Measurements from ENCODE around the gene GRM4.

GRM4 gene

GRCh38 chr6:34113532-34113931, 32.4 kb downstream of the GRM4 start:
- Mint-ChIP-seq H3K4me1 (ENCODE audit: low read depth) (no peaks in the 10 kb centered on the region), H3K36me3 (ENCODE audit: low read depth) (no peaks in the 10 kb centered on the region), H3K27me3 (peaks cover 26% of the 10 kb centered on the region), H3K9me3 (no peaks in the 10 kb centered on the region), H3K27ac (no peak overlapping the region), H3K4me3 (no peak overlapping the region)

DNA sequence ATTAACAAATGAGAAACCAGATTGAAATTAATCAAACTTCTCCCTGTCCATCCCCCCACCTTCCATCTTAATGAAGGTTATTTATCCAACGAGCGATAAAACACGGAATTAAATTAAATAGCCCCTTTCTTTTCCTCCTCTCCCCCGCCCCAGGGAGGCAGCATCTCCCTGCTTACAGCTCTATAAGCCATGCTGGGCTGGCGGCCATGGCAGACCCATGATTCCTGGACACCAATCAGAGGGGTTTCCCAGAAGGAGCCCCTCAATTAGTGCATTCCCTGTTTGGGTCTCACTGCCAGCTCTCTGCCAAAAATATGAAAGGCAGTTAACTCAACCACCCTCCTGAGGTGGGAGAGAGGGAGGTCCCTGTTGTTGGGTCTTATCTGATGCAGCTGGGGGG, 33.8 kb downstream of the GRM4 start:
- no peaks in the 10 kb centered on the region for H3K36me3 Mint-ChIP-seq (ENCODE audit: low read depth)
- H3K9me3 Mint-ChIP-seq = no peaks in the 10 kb centered on the region
- peaks cover 26% of the 10 kb centered on the region for H3K27me3 Mint-ChIP-seq
- no peak overlapping the region for H3K27ac Mint-ChIP-seq
- no peak overlapping the region for H3K4me3 Mint-ChIP-seq
- no peaks in the 10 kb centered on the region for H3K4me1 Mint-ChIP-seq (ENCODE audit: low read depth)

DNA sequence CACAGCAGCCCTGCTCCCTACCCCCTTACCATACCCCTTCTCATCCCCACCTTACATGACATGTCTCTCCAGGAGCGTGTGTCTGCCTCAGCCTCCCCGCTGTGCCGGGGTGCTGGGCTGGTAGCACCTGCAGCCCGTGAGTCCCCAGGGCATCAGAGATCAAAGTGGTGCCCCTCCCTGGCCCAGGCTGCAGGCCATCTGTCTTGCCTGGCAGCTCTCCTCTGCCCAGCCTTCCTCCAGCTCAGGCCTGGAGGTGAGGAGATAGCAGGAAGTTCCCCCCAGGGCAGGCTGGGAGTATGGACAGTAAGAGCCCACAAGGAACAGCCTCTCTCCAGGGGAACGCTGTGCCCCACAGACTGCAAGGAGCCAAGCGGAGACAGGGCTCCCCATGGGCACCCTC, 35.3 kb downstream of the GRM4 start:
- Mint-ChIP-seq H3K27me3 (peaks cover 26% of the 10 kb centered on the region), H3K4me1 (ENCODE audit: low read depth) (no peaks in the 10 kb centered on the region), H3K9me3 (no peaks in the 10 kb centered on the region), H3K36me3 (ENCODE audit: low read depth) (no peaks in the 10 kb centered on the region), H3K4me3 (no peak overlapping the region), H3K27ac (no peak overlapping the region)

DNA sequence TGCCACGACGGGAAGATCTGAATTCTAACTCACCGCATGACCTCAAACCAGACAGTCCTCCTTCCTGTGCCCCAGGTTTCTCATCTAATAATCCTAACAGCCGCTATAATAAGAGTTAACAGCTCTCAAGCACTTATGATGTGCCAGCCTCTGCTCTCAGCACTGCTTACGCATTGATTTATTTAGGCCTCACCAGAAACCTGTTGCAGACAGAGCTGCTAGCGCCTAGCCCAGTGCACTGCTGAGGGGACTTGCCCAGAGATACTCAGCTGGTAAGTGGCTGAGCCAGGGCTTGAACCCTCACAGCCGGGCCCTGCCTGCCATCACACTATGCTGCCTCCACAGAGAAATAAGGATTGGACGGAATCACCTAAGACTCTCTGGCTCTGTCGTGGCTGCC, 37.7 kb downstream of the GRM4 start:
- Mint-ChIP-seq H3K27ac (no peak overlapping the region), H3K27me3 (peaks cover 13% of the 10 kb centered on the region), H3K9me3 (no peaks in the 10 kb centered on the region), H3K4me1 (ENCODE audit: low read depth) (no peaks in the 10 kb centered on the region), H3K36me3 (ENCODE audit: low read depth) (no peaks in the 10 kb centered on the region), H3K4me3 (no peak overlapping the region)

DNA sequence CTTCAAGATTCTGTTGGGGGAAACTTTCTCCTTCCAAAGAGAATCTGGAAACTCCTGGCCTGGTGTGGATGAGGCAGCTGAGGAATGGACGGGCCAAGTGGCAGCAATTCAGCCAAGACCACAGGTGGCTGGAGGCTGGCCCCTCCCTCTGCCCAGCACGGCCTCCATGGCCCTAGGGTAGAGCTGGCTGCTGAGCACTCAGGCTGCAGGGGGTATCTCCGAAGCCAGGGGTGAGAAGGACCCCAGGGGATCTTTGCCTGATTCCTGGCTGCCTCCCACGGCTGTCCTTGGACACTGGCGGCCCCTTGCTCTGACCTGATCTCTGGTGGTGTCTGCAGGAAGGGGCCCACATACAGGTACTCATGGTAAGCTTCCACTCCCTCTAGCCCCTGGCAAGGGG, 39.0 kb downstream of the GRM4 start:
- H3K4me1 Mint-ChIP-seq (ENCODE audit: low read depth) = no peaks in the 10 kb centered on the region
- H3K9me3 Mint-ChIP-seq = no peaks in the 10 kb centered on the region
- H3K4me3 Mint-ChIP-seq = no peak overlapping the region
- H3K27ac Mint-ChIP-seq = no peak overlapping the region
- no peaks in the 10 kb centered on the region for H3K36me3 Mint-ChIP-seq (ENCODE audit: low read depth)
- H3K27me3 Mint-ChIP-seq = peaks cover 5% of the 10 kb centered on the region

DNA sequence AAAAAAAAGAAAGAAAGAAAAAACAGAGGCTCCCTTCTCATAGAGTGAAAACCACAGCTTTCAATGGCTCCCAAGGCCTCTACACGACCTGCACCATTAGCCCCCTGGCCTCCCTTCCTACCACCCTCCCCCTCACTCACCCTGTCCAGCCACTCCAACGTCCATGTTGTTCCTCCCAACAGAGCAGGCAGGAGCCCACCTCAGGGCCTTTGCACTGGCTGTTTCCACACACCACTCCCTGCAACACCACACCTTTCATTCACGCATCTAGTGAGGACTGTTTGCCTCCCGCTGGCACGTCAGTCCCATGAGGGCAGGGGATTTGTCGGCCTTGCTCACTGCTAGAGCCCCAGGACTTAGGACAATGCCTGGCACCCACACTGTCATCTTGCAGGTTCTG, 39.5 kb downstream of the GRM4 start:
- no peaks in the 10 kb centered on the region for H3K9me3 Mint-ChIP-seq
- no peaks in the 10 kb centered on the region for H3K4me1 Mint-ChIP-seq (ENCODE audit: low read depth)
- H3K27me3 Mint-ChIP-seq = peaks cover 5% of the 10 kb centered on the region
- H3K4me3 Mint-ChIP-seq = no peak overlapping the region
- no peak overlapping the region for H3K27ac Mint-ChIP-seq
- H3K36me3 Mint-ChIP-seq (ENCODE audit: low read depth) = no peaks in the 10 kb centered on the region

DNA sequence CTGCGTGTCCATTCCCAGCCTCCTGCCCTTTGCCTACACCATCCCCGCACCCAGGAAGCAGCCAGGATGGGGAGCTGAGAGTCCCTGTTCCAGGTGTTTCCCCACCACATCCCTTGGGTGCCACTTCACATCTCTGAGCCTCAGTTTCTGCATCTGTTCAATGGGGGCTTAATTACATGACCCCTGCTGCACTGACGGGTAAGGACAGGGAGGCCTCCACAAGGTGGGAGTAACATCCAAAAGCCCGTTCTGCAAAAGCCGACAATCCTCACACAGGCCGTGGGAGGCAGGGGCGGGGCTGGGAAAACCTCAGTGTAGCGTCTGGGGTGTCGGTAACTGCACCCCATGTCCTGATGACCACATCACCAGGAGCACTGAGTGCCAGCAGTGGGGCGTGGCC, 41.3 kb downstream of the GRM4 start:
- Mint-ChIP-seq H3K9me3 (no peaks in the 10 kb centered on the region), H3K27ac (no peak overlapping the region), H3K4me3 (no peak overlapping the region), H3K4me1 (ENCODE audit: low read depth) (no peaks in the 10 kb centered on the region), H3K27me3 (no peaks in the 10 kb centered on the region), H3K36me3 (ENCODE audit: low read depth) (no peaks in the 10 kb centered on the region)

DNA sequence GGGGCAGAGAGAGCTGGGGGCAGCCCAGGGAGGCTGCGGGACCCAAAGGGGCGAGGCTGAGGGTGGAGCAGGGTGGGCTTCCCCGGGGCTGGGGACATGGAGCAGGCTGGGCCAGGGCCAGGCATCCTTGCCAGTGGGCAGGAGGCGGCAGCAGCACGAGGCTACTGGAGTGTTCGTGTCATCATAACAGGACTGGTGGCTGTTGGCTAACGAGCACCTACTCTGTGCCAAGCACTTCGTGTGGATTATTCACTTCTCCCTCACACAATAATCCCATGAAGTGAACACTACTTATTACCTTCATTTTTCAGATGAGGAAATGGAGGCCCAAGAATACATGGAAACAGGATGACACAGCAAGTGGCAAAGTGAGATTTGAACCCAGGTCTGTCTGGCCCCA, 41.7 kb downstream of the GRM4 start:
- H3K36me3 Mint-ChIP-seq (ENCODE audit: low read depth) = no peaks in the 10 kb centered on the region

GRCh38 chr6:34103321-34103720, 42.6 kb downstream of the GRM4 start:
- H3K4me3 Mint-ChIP-seq = no peak overlapping the region
- H3K27me3 Mint-ChIP-seq = no peaks in the 10 kb centered on the region
- H3K36me3 Mint-ChIP-seq (ENCODE audit: low read depth) = no peaks in the 10 kb centered on the region
- H3K27ac Mint-ChIP-seq = no peak overlapping the region
- H3K9me3 Mint-ChIP-seq = no peaks in the 10 kb centered on the region
- H3K4me1 Mint-ChIP-seq (ENCODE audit: low read depth) = no peaks in the 10 kb centered on the region

More for the DNA sequence above, 41.7 kb downstream of the GRM4 start:
- Mint-ChIP-seq H3K27me3 (no peaks in the 10 kb centered on the region), H3K4me3 (no peak overlapping the region), H3K4me1 (ENCODE audit: low read depth) (no peaks in the 10 kb centered on the region), H3K27ac (no peak overlapping the region), H3K9me3 (no peaks in the 10 kb centered on the region)

DNA sequence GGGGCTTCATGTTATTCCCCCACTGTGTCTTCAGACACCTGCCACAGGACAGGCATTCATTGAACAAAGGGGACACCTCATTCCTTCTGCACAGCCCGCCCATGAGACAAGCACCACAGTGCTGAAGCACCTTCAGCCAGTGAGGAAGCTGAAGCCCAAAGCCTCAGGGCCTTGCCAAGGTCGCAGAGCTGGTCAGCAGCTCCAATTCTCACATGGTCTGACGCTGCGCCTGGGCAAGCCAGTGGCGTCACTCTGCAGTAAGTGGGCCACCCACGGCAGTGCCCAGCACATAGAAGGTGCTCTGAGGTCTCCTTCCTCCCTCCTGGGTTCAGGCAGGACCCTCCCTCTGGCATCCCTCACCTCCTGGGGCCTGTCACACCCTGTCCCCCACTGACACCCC, 43.2 kb downstream of the GRM4 start:
- no peak overlapping the region for H3K4me3 Mint-ChIP-seq
- H3K4me1 Mint-ChIP-seq (ENCODE audit: low read depth) = no peaks in the 10 kb centered on the region
- no peaks in the 10 kb centered on the region for H3K27me3 Mint-ChIP-seq
- no peak overlapping the region for H3K27ac Mint-ChIP-seq
- H3K36me3 Mint-ChIP-seq (ENCODE audit: low read depth) = no peaks in the 10 kb centered on the region
- H3K9me3 Mint-ChIP-seq = no peaks in the 10 kb centered on the region

DNA sequence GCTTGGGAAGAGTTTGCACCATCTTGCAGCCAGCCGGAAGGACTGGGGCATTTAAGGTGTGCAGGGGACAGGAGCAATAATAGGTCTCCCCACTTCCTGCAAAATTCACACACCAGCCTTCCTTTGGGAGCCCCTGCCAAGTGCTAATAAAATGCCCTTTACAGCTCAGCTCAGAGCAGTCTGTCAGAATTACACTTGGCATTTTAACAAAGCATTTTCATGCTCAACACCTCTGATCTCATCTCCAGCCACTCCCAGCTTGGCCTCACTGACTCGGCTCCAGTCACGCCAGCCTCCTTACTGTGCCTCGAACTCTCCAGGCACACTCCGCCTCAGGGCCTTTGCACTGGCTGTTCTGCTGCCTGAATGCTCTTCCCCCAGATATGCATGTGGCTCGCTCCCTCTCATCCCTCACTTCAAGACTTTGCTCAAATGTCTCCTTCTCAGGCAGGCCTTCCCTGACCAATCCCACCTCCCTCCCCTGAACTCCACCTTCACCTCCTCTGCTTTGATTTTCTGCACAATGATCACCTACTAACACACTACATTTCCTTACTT, 43.7 kb downstream of the GRM4 start:
- H3K36me3 Mint-ChIP-seq (ENCODE audit: low read depth) = no peaks in the 10 kb centered on the region
- no peaks in the 10 kb centered on the region for H3K9me3 Mint-ChIP-seq
- no peaks in the 10 kb centered on the region for H3K27me3 Mint-ChIP-seq
- no peak overlapping the region for H3K27ac Mint-ChIP-seq
- no peaks in the 10 kb centered on the region for H3K4me1 Mint-ChIP-seq (ENCODE audit: low read depth)
- H3K4me3 Mint-ChIP-seq = no peak overlapping the region

DNA sequence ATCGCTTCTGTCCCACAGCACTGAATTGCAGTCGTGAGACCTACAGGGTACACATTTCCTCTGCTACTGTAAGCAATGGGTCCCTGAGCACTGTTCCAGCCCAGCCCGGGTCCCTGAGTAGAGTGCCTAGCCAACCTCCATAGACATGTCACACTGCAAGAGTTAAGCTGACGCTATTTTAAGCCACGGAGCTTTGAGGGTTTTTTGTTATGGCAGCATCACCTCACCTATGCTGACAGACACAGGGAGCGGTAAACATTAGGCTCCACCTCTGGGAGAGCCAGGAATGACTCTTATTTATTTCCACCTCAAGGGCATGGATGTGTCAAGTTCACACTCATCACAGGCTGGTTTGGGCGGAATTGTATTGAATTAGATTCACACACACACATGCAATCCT, 45.1 kb downstream of the GRM4 start:
- Mint-ChIP-seq H3K4me3 (no peak overlapping the region), H3K27ac (no peak overlapping the region), H3K4me1 (ENCODE audit: low read depth) (no peaks in the 10 kb centered on the region), H3K27me3 (peaks cover 10% of the 10 kb centered on the region), H3K9me3 (no peaks in the 10 kb centered on the region), H3K36me3 (ENCODE audit: low read depth) (no peaks in the 10 kb centered on the region)

- no peaks in the 10 kb centered on the region for H3K36me3 Mint-ChIP-seq (ENCODE audit: low read depth)
- no peaks in the 10 kb centered on the region for H3K9me3 Mint-ChIP-seq
- no peak overlapping the region for H3K4me3 Mint-ChIP-seq
- H3K27ac Mint-ChIP-seq = no peak overlapping the region
- H3K27me3 Mint-ChIP-seq = peaks cover 18% of the 10 kb centered on the region
- H3K4me1 Mint-ChIP-seq (ENCODE audit: low read depth) = no peaks in the 10 kb centered on the region
These were observed 46.0 kb downstream of the GRM4 start for GRCh38 chr6:34099878-34100277.

- no peaks in the 10 kb centered on the region for H3K36me3 Mint-ChIP-seq (ENCODE audit: low read depth)
These were observed 47.6 kb downstream of the GRM4 start for GRCh38 chr6:34098045-34098936.

DNA sequence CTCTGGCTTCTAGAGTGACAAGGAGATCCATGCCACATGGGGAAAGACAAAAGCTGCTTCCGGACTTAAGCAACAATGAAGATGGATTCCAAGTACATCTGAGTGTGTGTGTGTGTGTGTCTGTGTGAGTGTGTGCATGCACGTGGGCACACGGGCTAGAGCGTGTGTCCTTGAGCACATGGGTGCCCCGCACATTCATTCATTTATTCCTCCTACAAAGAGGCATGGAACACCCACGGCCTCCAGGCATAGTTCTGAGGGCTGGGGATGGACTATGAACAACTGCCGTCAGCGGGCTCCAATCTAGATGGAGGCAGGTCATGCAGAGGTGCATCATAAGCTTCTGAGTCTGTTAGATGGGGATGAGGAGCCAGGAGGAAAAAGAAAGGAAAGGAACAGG, 49.1 kb downstream of the GRM4 start:
- Mint-ChIP-seq H3K4me3 (no peak overlapping the region), H3K27me3 (peaks cover 24% of the 10 kb centered on the region), H3K9me3 (no peaks in the 10 kb centered on the region), H3K27ac (no peak overlapping the region), H3K4me1 (ENCODE audit: low read depth) (no peaks in the 10 kb centered on the region), H3K36me3 (ENCODE audit: low read depth) (no peaks in the 10 kb centered on the region)

More at GRCh38 chr6:34098045-34098936, 47.6 kb downstream of the GRM4 start:
- Mint-ChIP-seq H3K4me3 (no peak overlapping the region), H3K27me3 (peaks cover 24% of the 10 kb centered on the region), H3K9me3 (no peaks in the 10 kb centered on the region), H3K27ac (no peak overlapping the region), H3K4me1 (ENCODE audit: low read depth) (no peaks in the 10 kb centered on the region)

DNA sequence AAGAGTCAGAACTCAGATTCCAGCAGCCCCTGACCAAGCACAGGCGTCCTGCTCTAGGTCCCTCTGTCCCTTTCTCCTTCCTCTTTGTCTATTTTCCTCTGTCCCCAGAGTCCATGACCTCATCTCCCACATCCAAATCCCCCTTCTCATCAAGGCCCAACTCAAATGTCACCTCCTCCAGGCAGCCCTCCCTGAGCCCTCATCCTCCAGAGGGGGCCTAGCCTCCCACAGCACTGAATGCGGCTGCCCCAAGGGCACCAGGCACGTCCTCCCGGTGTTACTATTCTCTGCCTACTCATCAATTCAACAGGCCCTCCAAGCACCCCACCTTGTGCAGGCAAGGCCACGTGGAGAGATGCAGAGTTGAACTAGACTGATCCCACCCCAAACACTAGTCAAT, 49.7 kb downstream of the GRM4 start:
- Mint-ChIP-seq H3K27ac (no peak overlapping the region), H3K36me3 (ENCODE audit: low read depth) (no peaks in the 10 kb centered on the region), H3K9me3 (no peaks in the 10 kb centered on the region), H3K4me3 (no peak overlapping the region), H3K4me1 (ENCODE audit: low read depth) (no peaks in the 10 kb centered on the region), H3K27me3 (peaks cover 24% of the 10 kb centered on the region)

All from stimulated activated naive CD8-positive, alpha-beta T cell treated with anti-CD3 and anti-CD28 coated beads, Interleukin-15, Interleukin-2, amounts not matched to agents 100 ng/mL and 50 ng/mL, for 24 hours (primary cell).